Erythroblast (primary cell): ENCODE data around the gene UNC5CL.
A peak's percentile ranks its signal among the peaks of the same experiment; 100 is the strongest.

Source experiments
- DNase-seq, 2 experiments: peaks; one replicate each; lab custom pipeline; 2025; lab: John Stamatoyannopoulos, UW
- GATA1 ChIP-seq: IDR thresholded peaks from 2 replicates; pipeline ENCODE4 v1.6.1; 2011; ENCODE audit warnings: low read depth, mild to moderate bottlenecking, control low read depth, low read length, moderate library complexity
- POLR2A ChIP-seq: IDR thresholded peaks from 2 replicates; pipeline ENCODE4 v1.6.1; 2011; ENCODE audit warnings: mild to moderate bottlenecking, low read length

UNC5CL gene

GRCh38 chr6:41055149-41055548 lies 16.1 kb upstream of the UNC5CL start:
- no peak for DNase-seq
- TF ChIP-seq POLR2A (no peak), GATA1 (no peak)

DNA sequence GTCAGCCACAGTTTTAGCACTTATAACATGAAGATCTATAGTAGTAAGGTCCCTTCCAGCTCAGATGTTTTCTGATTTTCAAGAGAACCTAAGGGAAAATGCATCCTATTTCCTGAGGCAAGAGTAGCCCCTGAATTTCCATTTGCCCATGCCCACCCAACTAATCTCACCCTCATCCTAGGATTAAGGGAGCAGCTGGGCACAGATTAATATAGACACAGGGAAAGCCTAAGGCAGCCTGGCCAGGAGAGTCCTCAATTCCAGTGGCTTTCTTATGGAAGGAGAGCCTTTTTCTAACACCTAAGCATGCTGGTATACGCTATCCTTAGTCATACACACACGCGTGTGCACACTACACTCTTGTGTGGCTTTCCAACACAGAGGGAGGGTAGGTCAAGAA lies 15.5 kb upstream of the UNC5CL start:
- TF ChIP-seq GATA1 = no peak
- no peak for TF ChIP-seq POLR2A
- DNase-seq = no peak

DNA sequence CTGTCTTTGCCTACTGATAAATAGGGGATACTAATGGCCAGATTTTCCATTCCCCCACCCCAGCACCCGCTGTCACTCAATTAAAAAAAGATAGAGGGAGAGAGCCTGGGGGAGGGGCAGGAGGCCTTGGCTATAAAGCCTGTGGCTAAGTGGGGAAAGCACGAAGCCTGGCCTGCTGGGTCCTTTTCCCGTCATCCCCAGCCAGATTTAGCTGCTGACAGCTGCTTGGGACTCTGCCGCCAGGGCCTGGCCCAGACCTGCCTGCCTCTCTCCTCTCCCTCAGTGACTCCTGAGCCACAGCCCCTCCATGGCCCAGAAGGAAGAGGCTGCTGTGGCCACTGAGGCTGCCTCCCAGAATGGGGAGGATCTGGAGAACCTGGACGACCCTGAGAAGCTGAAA lies 14.0 kb upstream of the UNC5CL start, which contains the start of gene APOBEC2:
APOBEC2 (plus strand) TSS at position 162 of the 400 bp plus-strand sequence; CDS start at position 308, 146 bp downstream.
- TF ChIP-seq GATA1 = no peak
- no peak for TF ChIP-seq POLR2A
- DNase-seq = no peak

DNA sequence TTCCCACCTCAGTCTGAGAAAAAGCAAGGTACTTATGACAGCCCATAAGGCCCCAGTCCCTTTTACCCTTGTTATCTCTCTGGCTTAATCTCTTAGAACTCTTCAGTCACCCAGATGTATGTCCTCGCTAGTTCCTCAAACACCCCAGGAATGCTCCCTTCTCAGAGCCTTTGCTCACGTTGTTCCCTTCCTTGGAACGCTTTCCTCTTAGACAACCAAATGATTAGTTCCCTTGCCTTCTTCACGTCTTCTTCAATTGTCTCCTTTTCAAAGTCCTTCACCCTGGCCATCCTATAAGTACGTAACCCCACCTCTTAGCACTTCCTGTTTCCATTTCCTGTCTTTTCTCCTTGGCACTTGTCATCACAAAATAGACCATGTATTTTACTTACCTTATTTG lies 12.9 kb upstream of the UNC5CL start:
- no peak for TF ChIP-seq GATA1
- TF ChIP-seq POLR2A = no peak
- no peak for DNase-seq

GRCh38 chr6:41050536-41050935 lies 11.5 kb upstream of the UNC5CL start:
- TF ChIP-seq POLR2A = no peak
- no peak for TF ChIP-seq GATA1
- DNase-seq = peak; percentile 34 to 65

DNA sequence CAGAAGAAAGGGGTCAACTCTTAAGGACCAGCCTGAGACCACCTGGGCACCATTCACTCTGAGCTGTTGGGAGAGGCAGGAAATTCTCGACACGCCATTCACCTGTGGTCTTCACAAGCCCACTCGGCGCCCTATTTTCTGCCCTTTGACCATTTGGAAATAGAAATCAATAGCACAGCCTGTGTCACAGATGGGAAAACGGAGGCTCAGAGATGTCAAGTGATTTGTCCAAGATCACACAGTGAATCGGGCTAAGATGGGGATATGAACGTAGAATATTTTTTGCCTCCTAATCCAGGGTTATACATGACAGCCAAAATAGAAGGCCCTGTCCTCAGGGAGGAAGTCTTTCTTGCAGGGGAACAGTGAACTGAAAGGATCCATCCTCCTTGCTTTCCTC lies 10.9 kb upstream of the UNC5CL start:
- no peak for TF ChIP-seq GATA1
- TF ChIP-seq POLR2A = no peak
- DNase-seq = no peak

GRCh38 chr6:41049521-41049920 lies 10.5 kb upstream of the UNC5CL start:
- DNase-seq = no peak
- TF ChIP-seq GATA1 (no peak), POLR2A (no peak)

DNA sequence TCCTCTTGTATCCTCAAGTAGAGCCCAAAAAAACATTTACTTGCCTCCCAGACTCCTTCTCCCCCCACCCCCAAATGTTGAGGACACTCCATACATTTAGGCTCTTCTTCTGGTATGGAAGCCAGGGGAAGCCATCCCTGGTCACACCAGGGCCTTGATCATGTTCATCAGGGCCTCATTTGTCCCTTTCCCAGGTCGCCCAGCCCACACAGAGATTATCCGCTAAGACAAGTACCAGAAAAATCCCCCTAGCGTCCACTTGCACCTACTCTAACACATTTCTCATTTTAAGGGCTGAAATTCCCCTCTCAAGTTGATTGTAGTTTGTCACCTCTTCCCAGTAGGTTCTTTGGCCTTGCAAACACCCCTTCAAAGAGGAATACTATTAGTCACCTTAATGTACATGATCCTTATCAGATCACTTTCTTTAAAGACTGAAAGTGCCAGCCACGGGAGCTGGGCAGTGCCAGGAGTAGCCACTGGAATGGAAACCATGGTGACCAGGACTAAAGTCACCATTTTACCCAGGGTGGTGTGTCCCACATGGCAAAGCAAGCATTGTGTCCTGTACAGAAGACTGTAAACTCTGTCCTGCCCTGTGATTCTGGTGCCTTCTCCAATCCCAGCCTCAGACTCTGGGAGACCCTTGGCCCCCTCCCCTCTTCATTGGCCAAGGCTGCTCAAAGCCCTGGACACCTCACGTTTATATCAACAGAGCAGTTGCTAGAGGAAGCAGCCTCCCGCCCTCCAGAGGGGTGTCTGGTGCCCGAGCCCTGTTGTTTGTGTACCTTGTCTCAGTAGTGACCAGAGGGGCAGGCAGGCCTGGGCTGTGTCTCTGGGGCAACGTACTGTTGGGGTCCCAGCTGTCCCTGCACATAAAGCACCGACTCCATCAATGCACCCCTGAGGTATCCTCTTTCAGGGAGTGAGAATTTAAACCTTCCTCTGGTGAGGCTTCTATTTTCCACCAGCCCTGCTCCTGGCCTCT lies 9.0 kb upstream of the UNC5CL start:
- TF ChIP-seq GATA1 = no peak
- no peak for TF ChIP-seq POLR2A
- no peak for DNase-seq

DNA sequence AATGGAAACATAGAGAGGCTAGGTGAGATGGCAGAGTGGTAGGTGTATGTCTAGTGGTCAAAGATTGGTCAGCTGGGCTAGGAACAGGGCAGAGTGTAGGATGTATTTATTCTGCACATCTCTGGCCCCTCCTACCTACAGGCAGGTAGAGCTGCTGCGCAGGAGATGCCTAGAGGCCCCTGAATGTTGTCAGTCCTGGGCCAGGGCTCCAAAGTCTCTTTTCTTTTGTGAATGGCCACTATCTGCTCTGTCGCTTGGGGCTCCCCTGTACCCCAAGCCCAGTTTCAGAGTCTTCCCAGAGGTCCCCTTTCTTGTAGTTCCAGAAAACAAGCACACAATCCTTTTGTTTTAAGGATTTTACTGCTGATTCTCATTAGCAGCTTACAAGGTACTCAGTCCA lies 8.3 kb upstream of the UNC5CL start:
- TF ChIP-seq POLR2A = no peak
- no peak for TF ChIP-seq GATA1
- no peak for DNase-seq

DNA sequence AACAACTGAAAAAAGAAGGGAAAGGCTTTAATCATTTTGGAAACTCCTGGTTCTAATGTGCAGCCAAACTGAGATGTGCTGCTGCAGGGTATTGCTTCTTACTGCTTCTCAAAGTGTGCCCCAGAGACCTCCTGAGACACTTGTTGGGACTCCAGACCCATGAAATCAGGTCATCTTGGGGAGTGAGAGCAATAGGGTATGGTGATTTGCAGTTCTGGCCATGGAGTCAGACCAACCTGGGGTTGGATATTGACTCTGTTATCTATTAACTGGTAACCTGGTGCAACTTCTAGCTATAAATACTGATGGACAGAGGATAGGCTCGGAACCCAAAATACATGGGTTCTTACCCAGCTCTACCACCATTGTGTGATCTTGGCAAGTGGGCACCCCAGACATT lies 7.1 kb upstream of the UNC5CL start:
- no peak for DNase-seq
- TF ChIP-seq GATA1 (no peak), POLR2A (no peak)

- no peak for DNase-seq
- no peak for TF ChIP-seq POLR2A
- TF ChIP-seq GATA1 = no peak
Measured at GRCh38 chr6:41045664-41046063, 6.6 kb upstream of the UNC5CL start.

DNA sequence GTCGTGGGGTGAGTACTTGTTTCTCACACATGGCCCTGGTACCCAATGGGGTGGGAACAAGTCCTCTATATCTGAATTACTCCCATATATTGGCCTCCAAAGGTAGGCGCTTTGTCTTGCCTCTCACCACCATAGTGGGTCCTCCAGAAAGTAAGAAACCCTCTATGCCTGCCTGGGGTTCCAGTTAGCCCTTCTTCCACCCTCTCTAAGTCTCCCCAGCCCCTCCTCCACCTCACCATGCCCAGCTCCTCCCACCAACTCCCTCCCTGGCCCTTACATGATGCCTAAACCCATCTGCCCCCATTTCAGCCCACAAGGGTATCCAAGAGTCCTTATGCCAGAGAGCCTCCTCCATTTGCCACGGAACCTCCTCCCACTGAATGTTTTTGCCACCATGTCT lies 4.1 kb upstream of the UNC5CL start:
- TF ChIP-seq POLR2A (no peak), GATA1 (no peak)
- DNase-seq = peak in 1 of 2 experiments; percentile 41

GRCh38 chr6:41042226-41043055 lies 3.4 kb upstream of the UNC5CL start, which contains the start of gene TSPO2:
TSS of gene TSPO2 (plus strand) at chr6:41042467. CDS start at chr6:41042986, 519 bp downstream.
- TF ChIP-seq GATA1 (no peak), POLR2A (peak; percentile 60)
- peak; percentile 86 to 89 for DNase-seq
